HepG2 (cell line): Measurements from ENCODE around the gene CD34. TPM values are rescaled to one million over a fixed set of nuclear protein-coding genes. Genes with fewer than 3 reads are reported as not detected.

ENCODE experiments used
- ATAC-seq: fragments of 200-7000 bp; cut with Tn5 transposase; 3 replicates; pipeline ENCODE4 v1.9.1; 2020; ENCODE audit warnings: mild to moderate bottlenecking, moderate library complexity
- BruUV-seq: library from RNA; stranded (reverse); fragments of 400-500 nt; replicated peaks from 2 replicates; lab custom pipeline; 2021; lab: Mats Ljungman, UMichigan
- CTCF ChIA-PET: fragments of 300-600 bp; formaldehyde crosslinking; extraction: SDS; loops from one replicate; lab custom pipeline; 2021; ENCODE audit warnings: low total read pairs, inconsistent platforms, low intra/inter-chr PET ratio; lab: Yijun Ruan, JAX
- POLR2A ChIA-PET: fragments of 350-600 bp; sonication (Branson Sonifier 250); formaldehyde crosslinking; loops from one replicate; lab custom pipeline; 2020; ENCODE audit warnings: antibody characterized with exemption, inconsistent platforms; lab: Yijun Ruan, JAX
- DNase-seq: peaks from one replicate; pipeline ENCODE4 v3.0.0-alpha.2; 2015; ENCODE audit warnings: low spot score
- FAIRE-seq: peaks from 3 replicates; lab custom pipeline; 2011; peaks lifted over from hg19 to GRCh38; lab: Jason Lieb, UNC
- H2AFZ ChIP-seq: one replicate; pipeline ENCODE4 v1.6.1; 2011; ENCODE audit warnings: low read length, inconsistent platforms
- H3K27ac ChIP-seq: fragments of 300-600 bp; 3 replicates; pipeline ENCODE4 v1.8.0; 2011; ENCODE audit warnings: mixed run types, mild to moderate bottlenecking, mixed read lengths, low read length, inconsistent platforms; ENCODE audit not compliant: insufficient read depth; ENCODE audit errors: extremely low read length
- H3K27me3 ChIP-seq, 2 experiments: fragments of 200-600 bp in 1 of 2; 2 replicates in 1 of 2; 3 replicates in 1 of 2; pipeline versions ENCODE4 v1.6.0 to v1.8.0; 2011; ENCODE audit warnings: low read length in 2 of 2, mild to moderate bottlenecking in 2 of 2, moderate library complexity in 2 of 2, inconsistent platforms in 1 of 2; ENCODE audit not compliant: insufficient read depth in 2 of 2, control insufficient read depth in 1 of 2
- H3K36me3 ChIP-seq, 2 experiments: fragments of 200-600 bp in 1 of 2; replicated peaks in 1 of 2; 2 replicates in 1 of 2; 3 replicates in 1 of 2; pipeline versions ENCODE4 v1.5.1 to v1.8.0; 2011; ENCODE audit warnings: low read length in 2 of 2, inconsistent platforms in 1 of 2; ENCODE audit not compliant: insufficient read depth in 2 of 2, control insufficient read depth in 1 of 2
- H3K4me1 ChIP-seq: 2 replicates; pipeline ENCODE4 v1.5.1; 2012; ENCODE audit warnings: low read length, inconsistent platforms; ENCODE audit not compliant: insufficient read depth
- H3K4me2 ChIP-seq: 2 replicates; pipeline ENCODE4 v1.6.0; 2011; ENCODE audit warnings: low read depth, low read length, inconsistent platforms
- H3K4me3 ChIP-seq, 3 experiments: fragments of 200-600 bp in 1 of 3; sonication (generic), shearing (Covaris generic) in 1 of 3; replicated peaks in 1 of 3; 2 replicates each; pipeline ENCODE4 v1.5.1; 2011 to 2016; ENCODE audit warnings: low read length in 3 of 3, inconsistent platforms in 2 of 3, low read depth in 2 of 3, mild to moderate bottlenecking in 2 of 3, control low read depth in 1 of 3, mixed read lengths in 1 of 3; ENCODE audit not compliant: insufficient read depth in 1 of 3
- H3K79me2 ChIP-seq: one replicate; pipeline ENCODE4 v1.6.1; 2011; ENCODE audit warnings: low read length, inconsistent platforms; ENCODE audit not compliant: insufficient read depth
- H3K9ac ChIP-seq: 2 replicates; pipeline ENCODE4 v1.6.0; 2011; ENCODE audit warnings: mild to moderate bottlenecking, low read depth, low read length, inconsistent platforms; ENCODE audit not compliant: insufficient read depth
- H3K9me3 ChIP-seq: 2 replicates; pipeline ENCODE4 v1.5.1; 2012; ENCODE audit warnings: mild to moderate bottlenecking, low read length
- H4K20me1 ChIP-seq: 2 replicates; pipeline ENCODE4 v1.6.0; 2011; ENCODE audit warnings: inconsistent platforms, mild to moderate bottlenecking, low read length, moderate library complexity; ENCODE audit not compliant: insufficient read depth
- EED ChIP-seq: sonication (generic); formaldehyde crosslinking; IDR thresholded peaks from 2 replicates; pipeline ENCODE4 v1.5.0; 2020; ENCODE audit warnings: mild to moderate bottlenecking, missing genetic modification reagents
- FOXJ3 ChIP-seq: sonication (generic); formaldehyde crosslinking; IDR thresholded peaks from 2 replicates; pipeline ENCODE4 v1.4.0; 2020; ENCODE audit warnings: missing genetic modification reagents, mild to moderate bottlenecking, borderline replicate concordance
- ISL2 ChIP-seq: sonication (generic); formaldehyde crosslinking; IDR thresholded peaks from 2 replicates; pipeline ENCODE4 v1.5.0; 2020; ENCODE audit warnings: missing genetic modification reagents
- KLF16 ChIP-seq, 2 experiments: sonication (generic) in 1 of 2; formaldehyde crosslinking in 1 of 2; IDR thresholded peaks; 2 replicates each; pipeline versions ENCODE4 v1.6.1 to v1.8.0; 2016 to 2023; ENCODE audit warnings: missing genetic modification reagents in 2 of 2, missing compliant biosample characterization in 1 of 2
- KLF9 ChIP-seq: IDR thresholded peaks from 2 replicates; pipeline ENCODE4 v1.6.1; 2016; ENCODE audit warnings: low read depth
- RXRB ChIP-seq: IDR thresholded peaks from 2 replicates; pipeline ENCODE4 v1.6.1; 2016; ENCODE audit warnings: borderline replicate concordance, missing genetic modification reagents, missing compliant biosample characterization
- TAF15 ChIP-seq: fragments of 200-400 bp; formaldehyde crosslinking; IDR thresholded peaks from one replicate; pipeline ENCODE4 v1.6.1; 2018; ENCODE audit warnings: mild to moderate bottlenecking, low read depth, low read length; ENCODE audit not compliant: poor library complexity, severe bottlenecking
- ZNF33B ChIP-seq: sonication (generic); formaldehyde crosslinking; IDR thresholded peaks from 2 replicates; pipeline ENCODE4 v1.5.1; 2020; ENCODE audit warnings: mild to moderate bottlenecking, missing genetic modification reagents
- ZNF564 ChIP-seq: sonication (generic); formaldehyde crosslinking; IDR thresholded peaks from 2 replicates; pipeline ENCODE4 v1.8.1; 2023; ENCODE audit warnings: mild to moderate bottlenecking, missing genetic modification reagents
- ZNF619 ChIP-seq: sonication (generic); formaldehyde crosslinking; IDR thresholded peaks from 2 replicates; pipeline ENCODE4 v1.4.0; 2020; ENCODE audit warnings: mild to moderate bottlenecking, missing genetic modification reagents
- WGBS: methylation state at CpG from one replicate; pipeline ENCODE4 v1.1.6; 2017; ENCODE audit warnings: low lambda C conversion rate; 5-methylcytosine and 5-hydroxymethylcytosine counted together
- in situ Hi-C: cut with HindIII; loops from 2 replicates; pipeline ENCODE4 v1.10.0; 2017; ENCODE audit warnings: low pct_unique_long_range_greater_than_20kb; ENCODE audit not compliant: extremely low pct_ligation_motif_present
- intact Hi-C: fragments of 100-400 bp; cut with micrococcal nuclease; formaldehyde crosslinking; loops from one replicate; pipeline ENCODE4 v1.10.0; 2022; ENCODE audit not compliant: unreplicated experiment
- polyA plus RNA-seq, 8 experiments: library from polyadenylated mRNA; depleted of rRNA in 3 of 8; stranded (reverse) in 7 of 8; unstranded in 1 of 8; fragments of >200 nt; fragmentation: Illumina TruSeq in 4 of 8; extraction: Trizol in 4 of 8; gene quantifications; 2 replicates each; pipeline versions ENCODE4 v1.2.1 to v1.2.3, GENCODE V29; 2011 to 2016; ENCODE audit warnings: low read depth in 4 of 8, missing spikeins in 1 of 8, mixed read lengths in 1 of 8; ENCODE audit not compliant: insufficient read depth in 1 of 8
- total RNA-seq, 5 experiments: library from RNA; depleted of rRNA; stranded (reverse); fragments of >200 nt; fragmentation: Illumina TruSeq; extraction: Trizol; gene quantifications; 2 replicates each; pipeline ENCODE4 v1.2.3, GENCODE V29; 2016; ENCODE audit warnings: low read depth in 1 of 5
- TF ChIP-seq, protein P1 (sequence below): sonication (generic); formaldehyde crosslinking; IDR thresholded peaks from 2 replicates; pipeline ENCODE4 v1.9.0; 2021; ENCODE audit warnings: missing genetic modification reagents, borderline replicate concordance
- TF ChIP-seq, protein P2 (sequence below): sonication (generic); formaldehyde crosslinking; IDR thresholded peaks from 2 replicates; pipeline ENCODE4 v1.8.1; 2023; ENCODE audit warnings: missing genetic modification reagents, mild to moderate bottlenecking, borderline replicate concordance
- TF ChIP-seq, protein P3 (sequence below): sonication (generic); formaldehyde crosslinking; IDR thresholded peaks from 2 replicates; pipeline ENCODE4 v1.5.1; 2020; ENCODE audit warnings: missing genetic modification reagents, mild to moderate bottlenecking, borderline replicate concordance
- TF ChIP-seq, protein P4 (sequence below): sonication (generic); formaldehyde crosslinking; IDR thresholded peaks from 2 replicates; pipeline ENCODE4 v1.4.0; 2020; ENCODE audit warnings: mild to moderate bottlenecking, missing genetic modification reagents

Gene CD34
- total and polyA plus RNA-seq, 2 of the 13 experiments (the other 11 are each of a cell fraction or from before 2014, with no cell fraction given): not detected

DNA sequence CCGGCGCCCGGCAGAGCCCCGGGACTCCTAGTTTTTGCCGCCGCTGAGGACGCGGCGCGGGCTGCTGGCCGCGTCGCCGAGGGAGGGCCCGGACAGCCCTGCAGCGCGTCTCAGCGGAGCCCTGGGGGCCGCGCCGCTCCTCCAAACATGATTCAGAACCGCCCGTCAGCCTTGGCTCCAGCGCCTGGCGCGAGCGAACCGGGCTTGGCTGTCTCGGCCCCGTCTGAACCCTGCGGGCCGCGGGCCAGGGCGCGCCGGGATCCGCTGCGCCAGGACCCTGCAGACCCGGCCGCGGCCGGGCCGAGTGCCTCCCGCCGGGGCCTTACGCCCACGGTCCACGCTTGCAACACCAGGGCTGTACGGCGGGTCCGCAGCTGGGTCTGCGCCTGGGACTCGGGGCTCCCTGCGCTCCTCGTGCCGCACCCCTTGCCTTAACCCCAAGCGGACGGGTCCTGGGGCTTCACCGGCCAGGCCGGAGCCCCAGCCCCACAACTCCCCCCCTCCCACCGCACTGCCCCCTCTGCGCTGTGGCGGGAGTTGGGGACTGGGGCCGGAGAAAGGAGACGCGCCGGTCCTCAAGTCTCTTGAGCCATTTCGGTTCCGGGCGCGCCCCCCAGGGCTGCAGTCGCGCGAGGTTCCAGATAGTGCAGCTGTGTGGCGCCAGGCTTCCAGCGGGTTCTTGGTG is 48.4 kb upstream of the CD34 start (continued):
- TF ChIP-seq, protein P1, sequence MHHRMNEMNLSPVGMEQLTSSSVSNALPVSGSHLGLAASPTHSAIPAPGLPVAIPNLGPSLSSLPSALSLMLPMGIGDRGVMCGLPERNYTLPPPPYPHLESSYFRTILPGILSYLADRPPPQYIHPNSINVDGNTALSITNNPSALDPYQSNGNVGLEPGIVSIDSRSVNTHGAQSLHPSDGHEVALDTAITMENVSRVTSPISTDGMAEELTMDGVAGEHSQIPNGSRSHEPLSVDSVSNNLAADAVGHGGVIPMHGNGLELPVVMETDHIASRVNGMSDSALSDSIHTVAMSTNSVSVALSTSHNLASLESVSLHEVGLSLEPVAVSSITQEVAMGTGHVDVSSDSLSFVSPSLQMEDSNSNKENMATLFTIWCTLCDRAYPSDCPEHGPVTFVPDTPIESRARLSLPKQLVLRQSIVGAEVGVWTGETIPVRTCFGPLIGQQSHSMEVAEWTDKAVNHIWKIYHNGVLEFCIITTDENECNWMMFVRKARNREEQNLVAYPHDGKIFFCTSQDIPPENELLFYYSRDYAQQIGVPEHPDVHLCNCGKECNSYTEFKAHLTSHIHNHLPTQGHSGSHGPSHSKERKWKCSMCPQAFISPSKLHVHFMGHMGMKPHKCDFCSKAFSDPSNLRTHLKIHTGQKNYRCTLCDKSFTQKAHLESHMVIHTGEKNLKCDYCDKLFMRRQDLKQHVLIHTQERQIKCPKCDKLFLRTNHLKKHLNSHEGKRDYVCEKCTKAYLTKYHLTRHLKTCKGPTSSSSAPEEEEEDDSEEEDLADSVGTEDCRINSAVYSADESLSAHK (CRISPR knock-in tag): no peak
- TF ChIP-seq KLF16 (CRISPR knock-in tag; IDR thresholded peaks at IDR 0.05): no peak
- TF ChIP-seq FOXJ3: no peak
- no peak for TF ChIP-seq EED
- TF ChIP-seq ZNF619: no peak

DNA sequence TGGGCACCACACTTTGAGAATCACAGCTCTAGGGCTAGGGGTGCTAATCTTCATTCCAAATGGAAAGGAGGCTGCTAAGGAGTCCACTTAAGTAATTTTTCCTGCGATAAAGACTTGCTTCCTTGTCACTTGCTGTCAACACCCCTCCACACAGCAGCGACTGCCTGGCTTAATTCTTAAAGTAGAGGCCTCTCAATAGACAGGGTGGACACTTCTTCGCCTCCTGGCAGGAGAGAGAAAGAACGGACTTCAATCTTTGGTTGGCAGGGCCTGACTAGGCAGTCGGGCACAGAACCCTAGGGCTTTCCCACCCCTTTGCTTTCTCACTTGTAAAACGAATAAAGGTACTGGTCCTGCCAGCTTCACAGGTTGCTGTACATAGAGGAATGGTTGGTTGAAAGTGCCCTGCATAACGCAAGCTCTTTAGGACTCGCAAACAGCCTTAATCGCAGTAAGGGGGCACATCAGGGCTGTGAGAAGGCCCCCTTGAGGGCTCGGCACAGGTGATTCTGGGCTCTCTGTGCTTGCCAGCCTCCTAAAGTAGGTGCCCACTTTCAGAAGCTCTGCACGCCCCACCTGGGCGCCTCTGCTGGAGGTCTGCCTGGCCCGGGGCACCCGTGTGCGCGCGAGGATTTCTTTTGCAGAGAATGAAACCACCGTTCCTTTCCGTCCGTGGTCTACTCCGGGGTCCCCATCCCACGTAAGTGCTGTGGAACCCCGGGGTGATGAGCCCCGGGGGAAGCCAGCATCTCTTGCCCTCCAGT is 47.6 kb upstream of the CD34 start:
- intact Hi-C loops (no loop called here), in situ Hi-C loops (no loop called here)
- H3K27me3 ChIP-seq: peaks cover 1 to 63% of the 10 kb centered on the region in 2 experiments; a peak in 4 of 5 replicates
- H4K20me1 ChIP-seq: no peaks in the 10 kb centered on the region
- H3K27ac ChIP-seq: no peak overlapping the region
- H3K9ac ChIP-seq: no peak overlapping the region
- FAIRE-seq (no peak), DNase-seq (no peak), ATAC-seq (no peak)
- POLR2A ChIA-PET: no interaction called here
- no peaks in the 10 kb centered on the region for H3K36me3 ChIP-seq
- peaks cover 6% of the 10 kb centered on the region for H3K4me1 ChIP-seq
- H3K4me2 ChIP-seq: 0 out of 2 replicates have a peak overlapping the region, but pooled peaks have one; percentile 20
- BruUV-seq: no TSS peak
- H2AFZ ChIP-seq: no peak overlapping the region
- no peak for TF ChIP-seq TAF15
- TF ChIP-seq ZNF564: no peak
- no peak for TF ChIP-seq ISL2 (CRISPR knock-in tag)
- TF ChIP-seq, protein P2, sequence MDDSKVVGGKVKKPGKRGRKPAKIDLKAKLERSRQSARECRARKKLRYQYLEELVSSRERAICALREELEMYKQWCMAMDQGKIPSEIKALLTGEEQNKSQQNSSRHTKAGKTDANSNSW: no peak
- TF ChIP-seq, protein P3, sequence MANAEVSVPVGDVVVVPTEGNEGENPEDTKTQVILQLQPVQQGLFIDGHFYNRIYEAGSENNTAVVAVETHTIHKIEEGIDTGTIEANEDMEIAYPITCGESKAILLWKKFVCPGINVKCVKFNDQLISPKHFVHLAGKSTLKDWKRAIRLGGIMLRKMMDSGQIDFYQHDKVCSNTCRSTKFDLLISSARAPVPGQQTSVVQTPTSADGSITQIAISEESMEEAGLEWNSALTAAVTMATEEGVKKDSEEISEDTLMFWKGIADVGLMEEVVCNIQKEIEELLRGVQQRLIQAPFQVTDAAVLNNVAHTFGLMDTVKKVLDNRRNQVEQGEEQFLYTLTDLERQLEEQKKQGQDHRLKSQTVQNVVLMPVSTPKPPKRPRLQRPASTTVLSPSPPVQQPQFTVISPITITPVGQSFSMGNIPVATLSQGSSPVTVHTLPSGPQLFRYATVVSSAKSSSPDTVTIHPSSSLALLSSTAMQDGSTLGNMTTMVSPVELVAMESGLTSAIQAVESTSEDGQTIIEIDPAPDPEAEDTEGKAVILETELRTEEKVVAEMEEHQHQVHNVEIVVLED (CRISPR knock-in tag): no peak
- TF ChIP-seq RXRB (CRISPR knock-in tag): no peak
- TF ChIP-seq ZNF33B (CRISPR knock-in tag): no peak
- TF ChIP-seq KLF9 (CRISPR knock-in tag): no peak
- TF ChIP-seq, protein P4, sequence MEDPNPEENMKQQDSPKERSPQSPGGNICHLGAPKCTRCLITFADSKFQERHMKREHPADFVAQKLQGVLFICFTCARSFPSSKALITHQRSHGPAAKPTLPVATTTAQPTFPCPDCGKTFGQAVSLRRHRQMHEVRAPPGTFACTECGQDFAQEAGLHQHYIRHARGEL (CRISPR knock-in tag): no peak
- CTCF ChIA-PET: no interaction called here
- 64% methylated on average over 9 of the region's 24 CpGs for WGBS
- no peaks in the 10 kb centered on the region for H3K79me2 ChIP-seq
- H3K9me3 ChIP-seq: no peaks in the 10 kb centered on the region
- no peak overlapping the region; a peak in 1 of 6 replicates for H3K4me3 ChIP-seq
